Activated CD8-positive, alpha-beta memory T cell treated with anti-CD3 and anti-CD28 coated beads, Interleukin-2, amount 50 U/mL, for 1 hour (primary cell): ENCODE results near the gene SORL1-AS1.

ENCODE experiments used
- DNase-seq: peaks from one replicate; pipeline ENCODE4 v3.0.0-alpha.2; 2020; ENCODE audit errors: extremely low read depth

The SORL1-AS1 gene

DNA sequence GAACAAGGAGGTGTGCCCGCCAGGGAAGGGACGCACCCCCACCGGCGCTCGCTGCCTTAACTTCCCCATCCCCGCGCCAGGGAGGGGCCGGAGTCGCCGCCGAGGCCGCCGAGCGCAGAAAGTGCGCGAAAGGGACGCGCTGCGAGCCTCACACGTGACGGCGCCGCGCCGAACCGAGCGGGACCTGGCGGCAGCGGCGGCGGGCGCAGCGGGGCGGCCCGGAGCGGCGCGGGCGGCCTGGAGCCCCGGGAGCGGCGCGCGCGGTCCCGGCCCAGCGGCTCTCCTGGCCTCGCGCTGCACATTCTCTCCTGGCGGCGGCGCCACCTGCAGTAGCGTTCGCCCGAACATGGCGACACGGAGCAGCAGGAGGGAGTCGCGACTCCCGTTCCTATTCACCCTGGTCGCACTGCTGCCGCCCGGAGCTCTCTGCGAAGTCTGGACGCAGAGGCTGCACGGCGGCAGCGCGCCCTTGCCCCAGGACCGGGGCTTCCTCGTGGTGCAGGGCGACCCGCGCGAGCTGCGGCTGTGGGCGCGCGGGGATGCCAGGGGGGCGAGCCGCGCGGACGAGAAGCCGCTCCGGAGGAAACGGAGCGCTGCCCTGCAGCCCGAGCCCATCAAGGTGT lies 670 bp downstream of the SORL1-AS1 start, which contains the start of gene SORL1:
SORL1 (plus strand) TSS at position 329 of the 623 bp plus-strand sequence; CDS start at position 347, 18 bp downstream.
- no peak for DNase-seq

DNA sequence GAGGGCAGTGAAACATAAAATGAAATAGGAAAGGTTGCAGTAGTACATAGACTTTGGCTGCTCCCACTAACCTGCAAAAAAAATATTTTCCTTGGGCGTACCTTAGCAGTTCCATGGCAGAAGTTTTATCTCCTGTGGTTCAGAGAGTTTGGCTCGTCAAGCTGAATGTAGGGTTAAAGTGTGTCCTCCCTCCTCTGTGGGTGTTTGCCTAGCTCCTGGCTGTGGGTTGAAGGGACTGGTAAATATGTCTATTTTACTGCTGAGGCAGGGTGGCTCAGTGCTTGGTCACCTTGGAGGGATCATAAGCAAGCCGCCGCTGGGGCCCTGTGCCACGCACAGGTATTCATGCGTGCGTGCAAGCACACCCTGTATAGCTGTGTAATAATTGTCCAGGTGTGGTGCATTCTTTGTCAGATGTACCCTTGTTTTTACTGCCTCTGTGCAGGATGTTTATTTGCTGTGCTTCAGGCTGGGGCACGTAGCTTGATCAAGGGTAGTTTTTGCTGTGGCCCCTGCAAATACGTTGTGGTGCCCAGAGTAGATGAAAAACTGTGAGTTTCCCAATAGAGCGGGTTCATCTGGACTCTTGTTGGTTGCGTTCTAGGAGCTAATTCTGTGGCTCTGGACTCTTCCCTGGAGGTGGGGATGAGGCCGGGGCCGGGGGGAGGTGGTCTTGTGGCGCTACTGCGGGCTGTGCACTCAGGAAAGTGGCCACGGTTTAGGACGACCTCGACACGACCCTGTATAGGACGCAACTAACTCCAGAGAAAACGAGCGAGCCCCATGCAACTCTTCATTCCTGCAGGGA lies 1.4 kb downstream of the SORL1-AS1 start:
- no peak for DNase-seq

DNA sequence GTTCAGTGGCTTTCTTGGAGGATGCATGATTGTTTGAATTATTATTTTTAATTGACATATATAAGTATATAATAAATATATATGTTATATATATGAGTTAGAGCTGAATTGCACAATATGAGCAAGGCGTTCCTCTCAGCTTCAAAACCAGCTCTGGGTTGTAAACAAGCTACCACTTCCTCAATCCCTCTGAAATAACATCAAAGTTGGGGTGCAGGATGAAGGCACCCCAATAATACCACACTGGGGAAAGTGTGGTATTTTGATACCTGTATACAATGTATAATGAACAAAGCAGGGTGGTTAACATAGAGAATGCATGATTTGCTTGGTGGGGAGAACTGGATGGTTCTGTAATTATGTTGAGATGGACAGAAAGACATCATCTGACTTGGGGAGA lies 2.4 kb downstream of the SORL1-AS1 start:
- no peak for DNase-seq

DNA sequence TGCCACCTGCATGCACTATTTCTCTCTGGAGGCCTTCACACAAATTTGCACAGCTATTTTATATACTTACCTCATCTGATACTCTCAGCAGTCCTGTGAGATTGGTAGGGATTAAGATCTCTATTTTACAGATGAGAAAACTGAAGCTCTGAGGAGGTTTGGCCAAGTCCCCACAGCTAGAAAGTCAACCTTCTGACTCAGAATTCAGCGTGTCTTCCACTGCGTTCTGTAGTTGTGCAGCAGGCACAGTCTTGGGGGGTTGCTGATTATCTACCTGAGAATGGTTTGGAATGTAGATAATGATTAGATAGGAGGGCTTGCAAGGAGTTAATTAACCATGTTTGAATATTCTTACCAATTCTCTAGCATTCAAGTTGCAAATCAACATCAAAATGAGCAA lies 3.1 kb downstream of the SORL1-AS1 start:
- DNase-seq, result no peak

DNA sequence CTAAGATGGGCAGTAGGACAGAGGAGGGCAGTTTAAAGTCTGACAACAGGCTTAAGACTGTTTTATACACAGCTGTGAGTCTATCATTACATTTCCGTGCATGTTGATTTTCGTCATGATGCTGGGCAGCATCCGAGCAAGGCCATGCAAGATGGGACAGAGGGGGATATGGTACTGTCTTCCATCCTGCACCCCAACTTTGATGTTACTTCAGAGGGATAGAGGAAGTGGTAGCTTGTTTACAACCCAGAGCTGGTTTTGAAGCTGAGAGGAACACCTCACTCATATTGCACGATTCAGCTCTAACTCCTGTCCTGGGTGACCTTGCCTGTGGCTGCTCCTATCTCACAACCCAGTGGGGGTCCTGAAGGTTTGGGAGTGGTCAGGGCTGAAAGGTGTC lies 3.6 kb downstream of the SORL1-AS1 start:
- DNase-seq, result no peak

DNA sequence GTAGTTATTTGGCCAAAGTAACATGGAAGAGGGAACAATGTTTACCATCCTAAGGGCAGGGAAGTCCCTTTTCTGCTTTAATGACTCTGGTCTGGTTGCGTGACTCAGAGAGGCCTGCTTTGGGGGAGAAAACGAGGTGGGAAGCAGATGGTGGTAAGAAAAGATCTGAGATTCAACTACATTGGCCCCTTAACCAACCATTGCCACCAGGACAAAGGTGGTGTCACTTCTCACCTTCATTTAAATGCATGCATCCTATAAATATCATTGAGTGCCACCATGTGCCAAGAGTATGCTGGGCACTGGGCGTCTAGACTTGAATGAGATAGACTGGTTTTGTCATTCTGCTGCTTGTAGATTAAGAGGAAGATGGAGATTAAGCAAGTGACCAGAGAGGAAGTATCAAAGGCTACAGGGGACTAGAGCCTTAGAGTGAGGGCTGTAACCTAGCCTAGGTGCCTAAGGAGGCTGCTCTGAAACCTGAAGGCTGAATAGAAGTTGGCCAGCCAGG lies 4.3 kb downstream of the SORL1-AS1 start:
- DNase-seq, result no peak

DNA sequence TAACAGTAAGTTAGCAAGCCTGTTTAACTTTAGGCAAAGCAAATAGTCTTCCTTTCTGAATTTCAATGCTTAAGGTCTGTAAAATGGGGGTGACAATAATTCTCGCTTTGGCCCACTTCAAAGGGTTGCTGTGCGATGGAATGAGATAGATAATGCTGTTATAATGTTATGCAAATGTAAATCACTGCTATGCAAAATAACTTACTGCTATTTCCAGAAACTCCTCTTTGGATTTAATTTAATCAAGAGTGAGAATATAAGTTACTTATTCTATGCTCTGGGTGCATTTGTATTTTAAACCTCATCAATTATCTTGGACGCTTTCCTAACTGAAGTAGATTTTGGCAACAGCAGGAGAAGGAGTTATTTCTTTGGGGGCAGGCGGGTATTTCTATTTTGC lies 4.8 kb downstream of the SORL1-AS1 start:
- no peak for DNase-seq

DNA sequence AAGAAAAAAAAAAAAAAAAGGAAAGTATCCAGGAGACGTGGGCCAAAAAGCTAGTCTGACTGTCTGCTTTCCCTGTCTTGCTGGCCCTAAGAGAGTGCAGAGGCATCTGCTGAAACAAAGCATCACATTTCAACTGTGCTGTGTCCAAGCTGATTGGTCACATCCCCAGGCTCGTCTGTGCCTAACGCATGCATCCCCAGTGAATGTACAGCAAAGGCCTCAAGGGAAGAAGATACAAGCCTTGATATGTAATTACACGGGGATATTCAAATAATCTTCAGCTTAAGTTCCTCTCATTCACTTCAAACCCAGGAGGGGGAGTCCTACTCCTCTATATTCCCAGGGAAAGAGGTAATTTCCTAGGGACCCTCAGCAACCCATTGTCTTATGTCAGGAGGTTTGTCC lies 6.0 kb downstream of the SORL1-AS1 start:
- DNase-seq, result no peak

DNA sequence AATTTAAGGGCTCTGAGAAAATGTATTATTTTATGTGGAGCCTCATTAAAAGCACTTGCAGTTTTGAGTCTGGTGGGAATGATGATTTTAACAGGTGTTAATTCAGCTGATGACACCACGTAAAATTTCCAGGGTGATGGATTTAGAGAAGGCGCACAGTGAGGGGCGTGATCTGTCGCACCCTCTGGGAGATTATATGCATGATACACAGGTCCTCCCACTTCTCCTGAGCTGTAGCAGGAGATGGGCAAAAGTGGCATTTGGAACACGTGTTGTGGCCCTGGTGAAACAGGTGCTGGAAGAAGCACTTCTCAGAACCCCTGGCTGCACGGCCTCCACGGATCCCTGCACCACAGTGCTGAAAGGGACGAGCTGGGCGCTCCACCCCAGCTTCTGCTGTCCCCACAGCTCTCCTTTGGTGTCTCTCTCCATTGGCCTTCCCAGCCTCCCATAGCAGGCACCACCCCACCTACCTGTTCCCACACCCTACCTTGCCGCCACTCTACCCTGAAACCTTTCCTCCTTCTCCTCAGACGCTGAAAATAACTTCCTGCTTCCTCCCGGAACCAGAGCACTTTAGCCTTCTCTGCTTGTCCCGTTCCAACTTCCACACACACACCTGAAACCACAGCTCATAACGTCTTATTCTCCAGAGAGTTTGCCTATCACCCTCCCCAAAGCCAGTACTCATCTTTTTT lies 7.5 kb downstream of the SORL1-AS1 start:
- DNase-seq, result no peak

DNA sequence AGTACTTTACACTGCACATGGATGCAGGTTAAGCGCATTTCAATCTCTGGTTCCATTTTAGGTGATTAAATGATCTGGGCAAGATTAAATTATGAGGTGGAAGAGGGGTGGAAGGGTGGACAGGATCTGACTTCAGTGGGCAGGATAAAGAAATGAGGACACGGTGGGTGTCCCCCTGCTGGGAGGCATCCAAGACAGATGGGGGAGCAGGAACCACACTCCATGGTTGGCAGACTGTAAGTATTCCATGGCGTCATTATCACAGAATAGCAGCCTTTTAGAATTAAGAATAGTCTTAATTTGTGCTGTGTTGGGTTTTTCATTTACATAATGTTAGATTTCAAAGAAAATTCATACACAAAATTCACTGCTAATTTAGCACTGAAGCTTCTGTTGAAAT lies 8.2 kb downstream of the SORL1-AS1 start:
- DNase-seq, result no peak

DNA sequence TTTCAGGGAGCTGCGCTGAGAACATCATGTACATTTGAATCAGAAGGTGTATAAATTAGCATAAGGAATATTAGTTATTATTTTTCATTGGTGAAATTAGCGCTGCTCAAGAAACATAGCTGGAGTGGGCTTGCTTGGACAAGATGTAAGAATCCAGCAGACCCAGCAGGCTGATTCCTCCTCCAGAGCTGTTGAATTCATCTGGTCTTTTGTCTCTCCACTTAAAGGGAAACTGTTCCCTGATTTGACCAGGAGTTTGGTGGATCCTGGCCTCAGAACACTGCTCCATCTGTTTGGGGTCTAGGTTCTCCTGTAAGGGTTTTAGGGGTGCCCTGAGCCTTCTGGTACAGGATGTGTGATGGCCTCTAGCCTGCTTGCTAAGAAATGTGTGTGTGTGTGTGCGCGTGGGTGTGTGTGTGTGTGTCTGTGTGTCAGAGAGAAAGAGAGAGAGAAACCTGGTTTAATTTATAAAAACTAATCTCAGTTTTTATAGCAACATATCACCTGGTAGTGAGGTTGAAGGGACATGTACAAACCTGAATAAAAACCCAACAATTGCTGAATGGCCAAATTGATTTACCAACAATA lies 9.0 kb downstream of the SORL1-AS1 start:
- DNase-seq, result no peak

DNA sequence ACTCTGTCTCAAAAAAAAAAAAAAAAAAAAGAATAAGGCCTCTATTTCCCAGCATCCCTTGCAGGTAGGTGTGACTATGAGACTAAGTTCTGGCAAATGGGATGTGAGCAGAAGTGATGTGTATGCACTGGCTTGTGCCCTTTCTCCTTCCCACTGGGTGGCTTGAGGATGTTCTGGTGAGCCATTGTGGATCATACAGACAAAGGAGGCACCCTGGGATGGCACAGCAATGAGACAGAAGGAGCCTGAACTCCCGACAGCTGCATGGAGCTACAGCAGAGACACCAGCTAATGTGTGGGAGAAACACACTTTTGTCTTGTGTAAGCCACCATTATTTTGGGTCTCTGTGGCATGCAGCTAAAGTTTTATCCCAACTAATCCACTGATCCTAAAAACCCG lies 11.2 kb downstream of the SORL1-AS1 start:
- DNase-seq, result no peak

DNA sequence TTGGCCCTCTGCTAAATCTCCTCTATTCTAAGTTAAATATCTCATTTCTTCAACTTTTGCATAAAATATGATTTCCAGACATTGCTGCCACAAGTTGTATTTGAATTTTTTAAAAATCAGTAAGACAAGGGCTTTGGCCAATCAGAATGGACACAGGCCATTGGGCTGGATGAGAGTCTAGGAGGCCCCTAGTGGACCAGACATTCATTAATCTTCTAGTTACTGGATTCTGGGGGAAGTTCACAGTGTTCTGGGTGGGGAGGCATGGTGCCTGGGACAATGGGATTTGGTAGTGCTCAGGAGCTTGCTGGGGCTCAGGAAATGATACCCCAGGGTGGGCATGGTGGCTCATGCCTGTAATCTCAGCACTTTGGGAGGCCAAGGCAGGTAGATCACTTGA lies 13.0 kb downstream of the SORL1-AS1 start:
- no peak for DNase-seq

DNA sequence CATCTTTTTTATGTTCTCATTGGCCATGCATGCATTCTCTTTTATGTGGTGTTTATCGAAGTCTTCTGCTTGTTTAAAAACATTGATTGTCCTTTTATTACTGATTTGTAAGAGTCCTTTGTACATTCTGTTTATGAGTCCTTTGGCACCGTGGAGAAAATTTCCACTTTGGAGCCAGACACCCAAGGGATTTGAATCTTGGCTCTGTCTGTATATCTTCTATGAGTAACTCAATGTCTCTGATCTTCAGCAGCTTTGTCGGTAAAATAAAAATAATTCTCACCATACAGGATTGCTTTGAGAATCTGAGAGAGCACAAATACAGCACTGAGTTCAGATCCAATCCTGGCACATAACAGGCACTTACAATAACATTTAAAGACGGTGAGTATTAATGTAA lies 13.4 kb downstream of the SORL1-AS1 start:
- DNase-seq, result no peak

DNA sequence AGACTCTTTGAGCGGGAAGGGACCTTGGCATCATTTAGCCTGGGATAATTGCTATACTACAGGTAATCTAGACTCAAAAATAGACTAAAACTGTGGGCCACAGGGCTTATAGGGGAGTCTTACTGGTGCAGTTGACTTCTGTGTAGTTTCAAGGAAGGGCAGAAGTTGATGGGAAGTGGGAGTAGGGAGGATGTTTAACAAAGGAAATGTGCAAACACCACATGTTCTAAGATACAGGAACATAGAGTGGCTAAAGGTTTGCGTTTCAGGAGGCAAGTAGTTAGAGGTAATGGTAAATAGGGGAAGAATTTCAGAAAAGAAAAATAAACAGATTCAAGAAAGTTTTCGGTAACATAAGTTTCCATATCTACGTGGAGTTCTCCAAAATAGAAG lies 15.1 kb downstream of the SORL1-AS1 start:
- no peak for DNase-seq

DNA sequence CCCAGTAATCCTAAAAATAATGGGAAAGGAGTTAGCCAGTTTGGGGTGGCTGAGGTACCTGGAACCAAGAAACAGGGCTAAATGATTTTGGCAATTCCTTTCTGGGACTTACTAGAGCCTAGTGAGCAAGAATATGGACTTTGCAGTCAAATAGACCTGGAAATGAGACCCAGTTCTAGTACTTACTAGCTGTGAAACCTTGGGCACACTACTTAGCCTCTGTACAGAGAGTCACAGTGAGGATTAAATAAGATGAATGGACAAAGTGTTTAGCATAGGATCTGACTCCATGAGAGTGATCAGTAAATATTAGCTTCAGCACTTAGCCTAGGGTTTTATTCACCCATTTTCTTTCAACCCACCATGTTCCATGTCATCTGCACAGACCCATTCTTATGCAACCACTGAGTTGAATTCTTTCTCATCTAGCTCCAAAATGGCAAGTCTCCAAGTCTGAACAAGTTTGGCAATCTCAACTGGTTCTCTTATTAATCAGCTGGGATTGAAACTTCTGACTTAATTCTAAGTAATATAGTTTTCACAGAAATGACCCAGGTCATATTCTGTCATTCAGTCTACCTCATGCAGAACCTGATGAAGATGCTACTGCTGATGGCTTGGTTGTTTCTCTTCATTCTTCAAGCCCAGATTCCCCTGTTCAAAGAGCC lies 15.6 kb downstream of the SORL1-AS1 start:
- no peak for DNase-seq

DNA sequence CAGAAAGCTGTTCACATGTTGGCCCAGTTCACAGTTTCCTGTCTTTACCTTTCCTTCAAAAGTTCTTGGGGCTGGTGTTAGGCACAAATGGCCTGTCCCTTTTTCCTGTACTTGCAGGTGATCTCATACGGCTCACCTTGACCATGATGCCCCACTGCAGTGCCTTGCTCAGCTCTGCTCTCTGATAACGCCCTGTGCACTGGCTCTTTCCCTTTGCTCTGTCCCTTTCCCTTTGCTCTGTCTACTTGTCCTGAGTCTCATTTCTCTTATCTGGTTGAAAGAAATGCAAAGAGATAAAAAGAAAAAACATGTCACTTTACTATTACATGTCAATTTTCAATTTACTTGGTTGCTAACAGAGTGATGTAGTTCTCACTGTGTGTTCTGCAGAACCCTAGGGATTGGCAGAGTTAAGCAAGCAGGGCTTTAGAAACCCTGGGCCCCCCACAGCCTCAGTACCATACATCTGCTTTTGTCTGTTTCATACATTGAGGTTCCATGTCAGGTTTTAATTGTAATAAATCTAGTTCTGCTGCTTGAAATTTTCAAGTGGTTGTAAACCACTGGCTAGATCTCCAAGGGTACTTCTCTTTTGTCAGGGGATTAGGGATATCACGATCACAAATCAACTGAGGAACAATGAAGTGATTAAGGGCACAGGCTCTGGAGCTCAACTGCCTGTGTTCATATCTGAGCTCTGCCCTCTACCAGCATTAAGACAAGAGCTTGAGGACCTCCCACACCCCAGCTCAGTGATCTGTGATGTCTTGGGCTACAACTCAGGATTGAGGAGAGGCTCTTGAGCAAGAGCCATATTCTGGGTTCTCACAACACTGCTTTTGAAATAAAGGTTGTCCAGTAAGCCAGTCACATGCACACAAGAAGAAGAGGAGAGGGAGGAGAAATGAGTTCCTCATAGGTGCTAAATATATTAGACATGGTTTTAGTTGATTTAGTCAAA lies 16.9 kb downstream of the SORL1-AS1 start:
- no peak for DNase-seq

DNA sequence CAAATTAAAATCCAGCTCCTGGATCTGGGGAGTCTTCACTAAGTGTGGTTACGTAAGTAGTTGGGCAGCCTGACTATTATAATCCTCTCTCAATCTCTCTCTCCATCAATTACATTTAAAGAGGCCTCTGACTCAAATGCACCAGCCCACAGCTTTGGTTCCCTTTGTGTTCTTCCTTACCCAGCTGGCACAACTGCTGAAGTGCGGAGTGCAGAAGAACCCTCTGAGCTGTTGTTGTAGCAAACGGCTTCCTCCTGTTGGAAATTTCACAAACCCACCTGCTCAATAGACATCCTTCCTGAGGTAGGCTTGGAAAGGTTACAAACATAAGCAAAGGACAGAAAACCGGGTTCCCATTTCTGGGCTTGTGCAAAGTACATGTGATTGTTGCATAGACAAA lies 17.6 kb downstream of the SORL1-AS1 start:
- DNase-seq, result no peak

DNA sequence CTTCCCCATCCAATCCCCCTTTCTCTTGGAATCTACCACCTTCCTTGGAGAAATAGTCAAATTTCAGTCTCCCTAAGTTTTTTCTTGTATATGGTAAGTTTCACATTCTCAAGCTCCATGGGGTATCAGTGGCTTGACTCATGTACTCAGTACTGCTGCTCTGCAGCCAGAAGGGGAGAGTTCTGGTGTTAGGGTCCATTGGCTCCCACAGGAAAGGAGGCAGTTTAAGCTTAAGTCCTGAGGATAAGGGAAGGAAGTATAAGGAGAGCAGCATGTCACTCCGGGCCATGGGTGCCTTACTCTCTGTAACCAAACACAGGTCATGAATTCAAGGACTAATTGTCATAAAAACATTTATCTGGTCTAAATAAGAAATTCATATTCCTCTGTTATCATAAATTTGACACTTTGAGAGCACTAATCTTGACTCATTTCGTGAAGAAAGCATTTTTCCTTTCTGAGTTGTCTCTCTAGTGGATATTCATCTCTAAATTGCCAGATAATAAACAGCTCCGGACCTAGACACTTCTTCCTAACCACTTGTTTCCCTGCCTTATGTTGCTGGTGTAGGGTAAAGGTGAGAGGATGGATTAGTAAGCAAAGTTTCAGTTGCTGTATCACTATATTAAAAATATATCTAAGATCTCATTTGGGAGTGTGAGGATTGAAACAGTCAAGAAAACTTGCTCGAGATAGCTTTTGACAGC lies 20.8 kb downstream of the SORL1-AS1 start:
- no peak for DNase-seq

DNA sequence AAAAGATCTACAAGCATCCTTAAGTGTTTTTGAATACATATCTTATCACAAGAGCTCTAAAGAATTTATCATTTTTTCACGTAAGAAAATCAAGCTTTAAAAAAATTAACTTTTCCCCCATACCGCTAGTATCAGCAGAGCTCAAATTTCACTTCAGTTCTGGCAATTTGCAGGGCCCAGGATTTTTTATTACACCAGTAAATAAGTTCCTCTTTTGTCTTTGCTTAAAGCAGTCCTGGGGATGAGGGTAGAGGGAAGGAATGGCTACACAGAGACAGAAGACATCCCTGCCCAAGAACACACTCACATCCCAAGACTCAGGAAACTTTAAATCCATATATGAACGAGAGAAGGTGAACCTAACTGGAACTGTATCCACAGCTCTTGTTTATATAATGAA lies 23.2 kb downstream of the SORL1-AS1 start:
- no peak for DNase-seq
